ENCODE measurements around the gene CXCL16.

DNA sequence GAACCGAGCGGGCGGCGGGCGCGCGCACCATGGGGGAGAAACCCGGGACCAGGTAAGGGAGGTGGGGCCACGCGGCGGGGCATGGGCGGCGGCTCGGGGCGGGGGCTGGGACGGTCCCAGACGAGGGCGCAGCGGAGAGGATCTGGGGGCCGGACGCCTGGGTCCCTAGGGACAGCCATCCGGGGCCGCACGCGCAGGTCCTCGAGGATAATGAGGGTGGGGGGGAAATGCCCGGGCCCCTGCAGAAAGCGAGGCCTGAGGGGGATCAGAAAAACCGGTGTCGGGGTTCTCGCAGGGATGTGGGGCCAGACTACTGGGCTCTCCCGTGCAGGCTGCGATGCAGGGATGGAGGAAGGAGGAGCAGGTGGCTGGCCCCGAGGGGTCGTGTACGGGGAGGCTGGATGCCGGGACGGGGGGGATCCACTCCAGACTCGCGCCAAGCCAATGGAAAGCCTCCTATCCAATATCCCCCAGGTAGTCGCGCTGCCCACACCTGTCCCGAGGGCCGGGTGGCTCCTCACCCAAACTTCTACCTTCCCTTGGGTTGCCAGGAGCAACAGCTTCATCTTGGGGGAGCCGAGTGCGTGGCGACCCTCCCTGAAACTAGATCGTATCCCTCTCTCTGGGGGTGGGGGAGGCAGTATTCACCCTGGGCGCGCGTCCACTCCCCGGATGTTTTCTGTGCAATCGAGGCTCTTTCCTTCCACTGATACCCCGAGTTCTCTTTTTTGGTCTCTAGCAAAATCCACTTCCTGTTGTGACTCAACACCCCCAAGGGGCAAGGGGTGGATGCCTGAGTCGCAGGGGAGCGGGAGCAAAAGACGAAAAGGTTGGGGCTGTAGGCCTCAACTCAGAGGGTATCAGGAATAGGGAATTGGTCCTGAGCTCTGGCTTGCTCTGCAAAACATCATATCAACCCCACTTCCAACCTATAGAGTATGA is 28.8 kb downstream of the CXCL16 start:
- TF ChIP-seq CTCF (IDR thresholded peaks at IDR 0.05) (no peak), POLR2A (IDR thresholded peaks at IDR 0.05) (peak; percentile 14)

Data from right lobe of liver (tissue), 4 donors.